ENCODE results near the gene SPINK14. TPM values are rescaled to one million over a fixed set of nuclear protein-coding genes. Genes with fewer than 3 reads are reported as not detected.

SPINK14 gene
- total RNA-seq, 1 experiment from 2014 or later = not detected

DNA sequence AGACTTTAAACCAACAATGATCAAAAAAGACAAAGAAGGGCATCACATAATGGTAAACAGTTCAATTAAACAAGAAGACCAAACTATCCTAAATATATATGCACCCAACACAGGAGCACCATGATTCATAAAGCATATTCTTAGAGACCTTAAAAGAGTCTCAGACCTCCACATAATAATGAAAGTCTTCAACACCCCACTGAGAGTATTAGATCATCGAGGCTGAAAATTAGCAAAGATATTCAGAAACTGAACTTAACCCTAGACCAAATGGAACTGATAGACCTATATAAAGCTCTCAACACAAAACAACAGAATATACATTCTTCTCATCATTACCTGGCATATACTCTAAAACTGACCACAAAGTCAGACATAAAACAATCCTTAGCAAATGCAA is 11.7 kb upstream of the SPINK14 start:
- Histone ChIP-seq H3K18ac (ENCODE audit: insufficient read length, low read depth, low read length) (no peak overlapping the region), H3K79me2 (ENCODE audit: insufficient read depth, low read length) (no peaks in the 10 kb centered on the region), H2BK12ac (ENCODE audit: insufficient read length, low read depth, low read length) (no peak overlapping the region), H3K23me2 (ENCODE audit: insufficient read length, low read depth, low read length, poor library complexity, severe bottlenecking) (no peaks in the 10 kb centered on the region), H3K23ac (ENCODE audit: insufficient read length, low read depth, low read length) (no peak overlapping the region), H4K20me1 (ENCODE audit: control insufficient read depth, insufficient read depth, insufficient read length) (no peaks in the 10 kb centered on the region), H2AK5ac (ENCODE audit: insufficient read length, low read length) (no peak overlapping the region), H3K4me2 (ENCODE audit: insufficient read depth, insufficient read length, low read length) (no peak overlapping the region), H3K9ac (ENCODE audit: extremely low read depth, insufficient read length, low read length) (no peak overlapping the region), H4K8ac (replicated peaks; ENCODE audit: insufficient read length, low read depth, low read length) (no peak overlapping the region), H3K4ac (ENCODE audit: low read depth, low read length) (no peak overlapping the region), H2BK20ac (ENCODE audit: low read depth, low read length, poor library complexity, severe bottlenecking) (no peak overlapping the region), H2BK5ac (ENCODE audit: insufficient read length, low read length) (no peak overlapping the region), H3K4me1 (ENCODE audit: insufficient read depth, low read length) (no peaks in the 10 kb centered on the region), H3K9me3 (ENCODE audit: control insufficient read depth, low read depth, low read length) (no peaks in the 10 kb centered on the region), H3K27ac (ENCODE audit: insufficient read length, low read depth, low read length) (no peak overlapping the region), H3K79me1 (ENCODE audit: insufficient read depth, low read depth, low read length, poor library complexity, severe bottlenecking) (no peaks in the 10 kb centered on the region), H4K5ac (ENCODE audit: insufficient read length, low read depth, low read length) (no peak overlapping the region), H2BK15ac (ENCODE audit: low read depth, low read length) (no peak overlapping the region), H3K56ac (ENCODE audit: insufficient read length, low read depth, low read length) (no peak overlapping the region), H2AFZ (ENCODE audit: low read length) (no peak overlapping the region), H3K14ac (ENCODE audit: insufficient read depth, low read length) (no peak overlapping the region), H4K91ac (ENCODE audit: insufficient read length, low read depth, low read length) (no peak overlapping the region), H3T11ph (ENCODE audit: low read length) (no peak overlapping the region), H2BK120ac (ENCODE audit: low read depth, low read length, poor library complexity, severe bottlenecking) (no peak overlapping the region), H3K27me3 (ENCODE audit: insufficient read depth, low read length) (no peaks in the 10 kb centered on the region)
- no peak overlapping the region for H3K4me3 Mint-ChIP-seq
- no peaks in the 10 kb centered on the region for H3K36me3 Mint-ChIP-seq (ENCODE audit: insufficient read depth in 1 of 3, low read depth in 3 of 3)
- WGBS (ENCODE audit: extremely low coverage, insufficient read length, low lambda C conversion rate) = no CpG with 5 or more reads among the region's 1 CpG
- H3K27ac Mint-ChIP-seq = no peak overlapping the region
- H3K9me3 Mint-ChIP-seq = peaks cover 0 to 6% of the 10 kb centered on the region in 2 experiments; a peak in 1 of 5 replicates
- DNase-seq = no peak
- TF ChIP-seq, protein P1, sequence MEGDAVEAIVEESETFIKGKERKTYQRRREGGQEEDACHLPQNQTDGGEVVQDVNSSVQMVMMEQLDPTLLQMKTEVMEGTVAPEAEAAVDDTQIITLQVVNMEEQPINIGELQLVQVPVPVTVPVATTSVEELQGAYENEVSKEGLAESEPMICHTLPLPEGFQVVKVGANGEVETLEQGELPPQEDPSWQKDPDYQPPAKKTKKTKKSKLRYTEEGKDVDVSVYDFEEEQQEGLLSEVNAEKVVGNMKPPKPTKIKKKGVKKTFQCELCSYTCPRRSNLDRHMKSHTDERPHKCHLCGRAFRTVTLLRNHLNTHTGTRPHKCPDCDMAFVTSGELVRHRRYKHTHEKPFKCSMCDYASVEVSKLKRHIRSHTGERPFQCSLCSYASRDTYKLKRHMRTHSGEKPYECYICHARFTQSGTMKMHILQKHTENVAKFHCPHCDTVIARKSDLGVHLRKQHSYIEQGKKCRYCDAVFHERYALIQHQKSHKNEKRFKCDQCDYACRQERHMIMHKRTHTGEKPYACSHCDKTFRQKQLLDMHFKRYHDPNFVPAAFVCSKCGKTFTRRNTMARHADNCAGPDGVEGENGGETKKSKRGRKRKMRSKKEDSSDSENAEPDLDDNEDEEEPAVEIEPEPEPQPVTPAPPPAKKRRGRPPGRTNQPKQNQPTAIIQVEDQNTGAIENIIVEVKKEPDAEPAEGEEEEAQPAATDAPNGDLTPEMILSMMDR (conservative IDR thresholded peaks at IDR 0.05) = no peak
- H3K27me3 Mint-ChIP-seq (ENCODE audit: low read depth) = no peaks in the 10 kb centered on the region; the same call in 1 of the 2 replicates
- H3K4me1 Mint-ChIP-seq = peaks cover 0 to 3% of the 10 kb centered on the region in 2 experiments; a peak in 2 of 4 replicates

Measured in H9 (cell line).